Left lung (tissue), 10 donors: ENCODE results near the gene CORO7. TPM values are rescaled to one million over a fixed set of nuclear protein-coding genes. Genes with fewer than 3 reads are reported as not detected.
A peak's percentile ranks its signal among the peaks of the same experiment; 100 is the strongest.

ENCODE experiments used
- ATAC-seq: fragments of 200-7000 bp; cut with Tn5 transposase; one replicate; pipeline ENCODE4 v1.9.1; 2020; ENCODE audit warnings: moderate library complexity
- DNase-seq, 4 donors: peaks; one replicate each; pipeline ENCODE4 v3.0.0-alpha.2; 2013 to 2020
- H3K27ac ChIP-seq, 2 donors: fragments of 200-600 bp; sonication (generic) in 1 of 2; one replicate each; pipeline versions ENCODE4 v1.5.0 to v1.8.0; 2020 to 2021
- H3K27me3 ChIP-seq, 2 donors: fragments of 200-600 bp; sonication (generic) in 1 of 2; one replicate each; pipeline versions ENCODE4 v1.5.0 to v1.8.0; 2020 to 2021
- H3K36me3 ChIP-seq, 2 donors: fragments of 200-600 bp; sonication (generic) in 1 of 2; one replicate each; pipeline versions ENCODE4 v1.5.0 to v1.8.0; 2020 to 2021
- H3K4me1 ChIP-seq, 2 donors: fragments of 200-600 bp; one replicate each; pipeline ENCODE4 v1.8.0; 2021
- H3K4me3 ChIP-seq, 2 donors: fragments of 200-600 bp; sonication (generic) in 1 of 2; one replicate each; pipeline versions ENCODE4 v1.5.0 to v1.8.0; 2020 to 2021; ENCODE audit warnings: mild to moderate bottlenecking in 1 of 2
- H3K9me3 ChIP-seq, 2 donors: fragments of 200-600 bp; sonication (generic) in 1 of 2; one replicate each; pipeline versions ENCODE4 v1.5.0 to v1.8.0; 2020 to 2021
- CTCF ChIP-seq, 2 donors: fragments of 200-600 bp; sonication (generic) in 1 of 2; IDR thresholded peaks; one replicate each; pipeline versions ENCODE4 v1.5.0 to v1.8.0; 2021; ENCODE audit warnings: antibody characterized with exemption in 2 of 2
- intact Hi-C, 2 donors: fragments of 100-400 bp; cut with DNase I; formaldehyde crosslinking; loops; one replicate each; pipeline versions ENCODE4 v1.11.2 to v1.14.2; 2022
- polyA plus RNA-seq, 6 donors: library from polyadenylated mRNA; unstranded; fragments of 120-200 nt; gene quantifications; one replicate each; pipeline ENCODE4 v1.2.1, GENCODE V29; 2013; ENCODE audit not compliant: insufficient read length in 6 of 6
- total RNA-seq, 2 donors: library from RNA; stranded (reverse); fragmentation: NEBNext Ultra II Directional; extraction: Animal tissue kit (Norgen Biotek cat#: 25700); gene quantifications; one replicate each; pipeline ENCODE4 v1.2.1, GENCODE V29; 2021
- donor health status: DM: no; HTN: yes; CAD: no.
- donor health status: DM: no; HTN: no; CAD: no.

CORO7 gene
- total and polyA plus RNA-seq, 8 donors: 15.7 to 81.7 (median 21.6) TPM

GRCh38 chr16:4323071-4323844 is 93.1 kb downstream of the CORO7 start:
- Histone ChIP-seq H3K27ac (peak overlapping the region; percentile 62 to 82), H3K4me1 (peaks cover 53 to 90% of the 10 kb centered on the region in 2 donors), H3K4me3 (no peak overlapping the region), H3K27me3 (peaks cover 0 to 15% of the 10 kb centered on the region in 2 donors), H3K9me3 (no peaks in the 10 kb centered on the region), H3K36me3 (no peaks in the 10 kb centered on the region)
- no peak for TF ChIP-seq CTCF (IDR thresholded peaks at IDR 0.05)
- peak; percentile 57 for ATAC-seq
- DNase-seq: peak in 1 of 4 donors; percentile 82
- intact Hi-C loops: no loop called here

- Histone ChIP-seq H3K27me3 (peaks cover 0 to 8% of the 10 kb centered on the region in 2 donors), H3K4me3 (no peak overlapping the region), H3K27ac (peak overlapping the region; percentile 33 to 62), H3K9me3 (no peaks in the 10 kb centered on the region), H3K4me1 (peaks cover 54 to 90% of the 10 kb centered on the region in 2 donors), H3K36me3 (no peaks in the 10 kb centered on the region)
- intact Hi-C loops: no loop called here
- no peak for ATAC-seq
- no peak for DNase-seq
- no peak for TF ChIP-seq CTCF (IDR thresholded peaks at IDR 0.05)
These were observed 94.0 kb downstream of the CORO7 start for GRCh38 chr16:4322121-4323052.

DNA sequence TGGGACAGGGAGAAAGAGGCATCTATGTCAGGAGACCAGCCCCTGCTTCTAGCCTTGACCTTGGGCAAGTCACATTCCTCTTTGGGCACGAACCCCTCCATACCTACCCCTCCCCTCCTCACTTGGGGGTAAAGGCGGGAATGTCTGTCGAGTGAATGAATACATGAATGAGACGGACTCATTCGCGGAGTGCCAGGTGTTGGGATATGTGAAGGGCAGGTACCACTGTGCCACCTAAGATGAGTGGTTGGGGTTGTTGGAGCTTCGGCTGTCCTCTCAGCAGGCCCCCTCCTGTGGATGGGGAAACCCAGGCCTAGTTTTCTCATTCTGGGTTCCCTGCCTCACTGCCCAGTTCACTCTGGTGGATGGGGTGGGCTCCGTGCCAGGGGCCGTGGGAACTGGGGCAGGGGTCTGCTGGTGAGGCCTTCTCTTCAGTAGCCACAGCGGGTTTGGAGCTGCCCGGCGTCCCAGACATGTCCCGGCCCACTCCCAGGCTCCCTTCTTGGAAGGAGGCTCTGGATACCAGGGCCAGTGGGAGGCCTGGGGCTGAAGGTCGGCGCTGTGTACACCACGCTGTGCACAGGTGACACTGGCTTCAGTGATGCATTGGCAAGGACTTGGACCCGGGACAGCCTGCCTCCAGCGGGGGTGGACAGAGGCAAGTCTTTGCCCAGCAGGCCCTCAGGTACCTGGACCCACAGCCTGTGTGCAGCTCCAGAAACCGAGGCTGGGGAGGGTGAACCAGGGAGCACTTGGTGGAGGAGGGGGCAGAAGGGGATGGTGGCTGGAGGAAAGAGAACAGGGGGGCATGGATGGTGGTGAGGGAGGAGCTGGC is 94.9 kb downstream of the CORO7 start:
- H3K36me3 ChIP-seq: no peaks in the 10 kb centered on the region
- intact Hi-C loops: no loop called here
- DNase-seq (no peak), ATAC-seq (no peak)
- peaks cover 0 to 10% of the 10 kb centered on the region in 2 donors for H3K27me3 ChIP-seq
- peaks cover 52 to 90% of the 10 kb centered on the region in 2 donors for H3K4me1 ChIP-seq
- TF ChIP-seq CTCF (IDR thresholded peaks at IDR 0.05): no peak
- no peaks in the 10 kb centered on the region for H3K9me3 ChIP-seq
- H3K27ac ChIP-seq: peak overlapping the region in 1 of 2 donors; percentile 55
- H3K4me3 ChIP-seq: no peak overlapping the region

DNA sequence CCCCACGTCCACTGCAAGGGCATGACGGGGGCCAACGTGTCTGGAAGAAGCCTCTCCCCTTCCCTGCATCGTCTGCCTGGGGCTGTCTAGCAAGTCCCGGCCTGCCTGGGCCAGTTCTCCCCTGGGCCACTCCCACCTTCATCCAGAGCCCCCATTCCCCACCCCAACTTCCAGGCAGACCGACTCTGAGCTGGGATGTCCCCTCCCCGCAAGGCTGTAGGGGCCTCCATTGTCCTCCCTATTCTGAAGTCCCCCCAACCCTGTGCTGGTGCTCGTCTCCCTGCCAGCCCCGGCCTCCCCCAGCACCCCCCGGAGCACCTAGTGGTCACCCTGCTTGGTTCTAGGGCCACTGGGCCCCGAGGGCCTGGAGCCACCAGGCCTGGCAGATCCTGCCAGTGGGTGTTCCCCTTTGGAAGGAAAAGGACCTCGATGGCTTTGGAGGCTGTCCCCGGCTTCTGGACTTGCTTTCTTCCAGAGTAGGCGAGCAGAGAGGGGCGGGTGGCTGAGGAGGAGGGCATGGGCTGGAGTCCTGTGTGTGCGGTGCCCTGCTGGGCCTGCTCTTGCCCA is 95.7 kb downstream of the CORO7 start:
- peaks cover 0 to 18% of the 10 kb centered on the region in 2 donors for H3K27me3 ChIP-seq
- H3K4me1 ChIP-seq: peaks cover 52 to 85% of the 10 kb centered on the region in 2 donors
- no peak overlapping the region for H3K4me3 ChIP-seq
- no peaks in the 10 kb centered on the region for H3K36me3 ChIP-seq
- no peak for DNase-seq
- ATAC-seq: no peak
- TF ChIP-seq CTCF (IDR thresholded peaks at IDR 0.05): no peak
- intact Hi-C loops: no loop called here
- no peaks in the 10 kb centered on the region for H3K9me3 ChIP-seq
- H3K27ac ChIP-seq: peak overlapping the region in 1 of 2 donors; percentile 55
